G401.6 (cell line): ENCODE data around the gene KAT2B.
"Not testable (repeated sequence)": the region's sequence is repeated elsewhere in the genome, so short reads cannot be mapped to it uniquely, and the experiment has no call there.

Experiments used
- FAIRE-seq: peaks from 2 replicates; lab custom pipeline; 2012; peaks lifted over from hg19 to GRCh38; lab: Jason Lieb, UNC

Gene KAT2B

DNA sequence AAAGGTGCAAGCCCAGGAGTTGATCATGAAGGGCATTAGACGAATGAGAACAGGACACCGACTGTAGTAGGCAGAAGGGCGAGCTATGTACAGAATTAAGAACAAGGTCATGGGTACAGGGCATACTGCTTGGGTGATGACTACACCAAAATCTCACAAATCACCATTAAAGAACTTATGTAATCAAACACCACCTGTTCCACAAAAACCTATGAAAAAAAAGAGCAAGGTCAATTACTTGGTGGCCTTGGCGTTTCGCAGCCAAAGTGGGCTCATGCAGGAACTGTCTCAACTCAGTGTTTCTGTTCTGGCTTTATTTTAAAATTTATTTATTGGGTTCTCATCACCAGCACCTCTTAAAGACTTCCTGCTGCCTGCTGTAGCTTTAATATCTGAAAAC, 2.1 kb downstream of the KAT2B start:
- no peak for FAIRE-seq

DNA sequence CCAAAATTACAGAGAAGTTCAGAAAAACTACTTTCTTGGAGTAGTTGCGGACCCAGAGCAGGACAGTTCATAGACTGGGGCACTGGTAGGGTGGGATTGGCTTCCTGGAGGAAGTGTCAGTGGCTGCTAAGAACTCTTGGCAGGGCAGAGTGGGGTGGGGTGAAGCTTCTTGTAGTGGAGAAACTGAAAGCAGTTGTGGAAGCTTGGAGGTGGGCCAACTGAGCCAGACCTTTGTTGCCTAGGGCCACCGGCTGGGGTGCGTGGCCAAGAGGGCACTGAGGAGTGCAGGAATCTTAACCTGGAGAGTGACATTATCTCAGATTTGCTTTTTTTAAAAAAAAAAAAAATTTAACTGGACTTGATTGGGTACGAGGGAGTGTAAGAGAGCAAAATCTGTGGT, 3.1 kb downstream of the KAT2B start:
- no peak for FAIRE-seq

DNA sequence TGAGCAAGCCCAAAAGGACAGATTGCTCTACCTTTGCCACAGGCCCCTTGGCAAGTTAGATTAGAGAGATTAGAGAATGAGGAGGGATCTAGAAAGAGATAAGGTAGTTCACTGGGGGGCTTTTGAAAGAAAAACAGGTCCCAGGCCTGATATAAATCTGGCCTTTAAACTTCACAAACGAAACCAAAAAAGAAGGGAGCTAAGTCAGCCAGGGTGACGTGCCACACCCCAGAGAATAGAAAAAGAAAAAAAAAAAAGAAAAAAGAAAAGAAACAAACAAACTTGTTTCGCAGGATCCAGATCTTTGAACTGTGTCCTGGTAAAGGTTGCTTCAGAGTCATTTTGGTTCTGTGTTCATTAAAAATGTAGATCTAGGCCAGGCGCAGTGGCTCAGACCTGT, 3.6 kb downstream of the KAT2B start:
- FAIRE-seq, result no peak

DNA sequence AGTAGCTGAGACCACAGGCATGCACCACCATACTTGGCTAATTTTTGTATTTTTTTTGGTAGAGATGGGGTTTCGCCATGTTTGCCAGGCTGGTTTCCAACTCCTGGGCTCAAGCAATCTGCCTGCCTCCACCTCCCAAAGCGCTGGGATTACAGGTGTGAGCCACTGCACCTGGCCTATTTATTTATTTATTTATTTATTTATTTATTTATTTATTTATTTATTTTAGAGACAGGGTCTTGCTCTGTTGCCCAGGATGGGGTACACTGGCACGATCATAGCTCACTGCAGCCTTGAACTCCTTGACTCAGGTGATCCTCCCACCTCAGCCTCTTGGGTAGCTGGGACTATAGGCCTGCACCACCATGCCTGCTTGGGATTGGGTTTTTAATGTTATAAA, 4.9 kb downstream of the KAT2B start:
- not testable (repeated sequence) for FAIRE-seq

DNA sequence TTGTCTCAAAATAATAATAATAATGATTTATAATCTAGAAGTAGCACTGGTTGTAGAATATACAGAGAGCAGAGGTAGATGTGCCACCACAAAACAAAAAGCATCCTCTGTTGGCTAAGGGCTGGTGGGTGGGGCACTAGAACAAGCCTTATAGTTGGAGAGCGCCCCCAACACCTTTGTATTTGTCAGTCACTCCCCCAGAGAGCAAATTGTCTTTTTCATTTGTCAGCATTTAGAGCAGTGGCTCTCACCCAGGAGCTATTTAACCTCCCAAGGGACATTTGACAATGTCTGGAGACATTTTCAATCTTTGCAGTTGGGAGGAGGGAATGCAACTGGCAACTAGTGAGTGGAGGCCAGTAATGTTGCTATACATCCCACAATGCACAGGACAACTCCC, 6.3 kb downstream of the KAT2B start:
- FAIRE-seq, result no peak

DNA sequence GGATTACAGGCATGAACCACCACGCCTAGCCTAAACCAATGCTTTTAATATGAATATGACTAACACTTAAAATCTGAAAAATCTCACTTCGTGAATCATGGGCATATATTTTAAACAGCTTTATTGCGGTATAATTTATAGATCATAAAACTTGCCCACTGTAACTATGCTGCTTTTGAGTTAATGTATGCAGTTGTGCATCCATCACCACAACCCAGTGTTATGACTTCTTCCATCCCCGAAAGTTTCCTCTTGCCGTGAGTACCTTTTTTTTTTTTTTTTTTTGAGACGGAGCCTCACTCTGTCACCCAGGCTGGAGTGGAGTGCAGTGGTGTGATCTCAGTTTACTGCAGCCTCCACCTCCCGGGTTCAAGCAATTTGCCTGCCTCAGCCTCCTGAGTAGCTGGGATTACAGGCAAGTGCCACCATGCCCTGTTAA, 7.1 kb downstream of the KAT2B start:
- FAIRE-seq, result no peak

DNA sequence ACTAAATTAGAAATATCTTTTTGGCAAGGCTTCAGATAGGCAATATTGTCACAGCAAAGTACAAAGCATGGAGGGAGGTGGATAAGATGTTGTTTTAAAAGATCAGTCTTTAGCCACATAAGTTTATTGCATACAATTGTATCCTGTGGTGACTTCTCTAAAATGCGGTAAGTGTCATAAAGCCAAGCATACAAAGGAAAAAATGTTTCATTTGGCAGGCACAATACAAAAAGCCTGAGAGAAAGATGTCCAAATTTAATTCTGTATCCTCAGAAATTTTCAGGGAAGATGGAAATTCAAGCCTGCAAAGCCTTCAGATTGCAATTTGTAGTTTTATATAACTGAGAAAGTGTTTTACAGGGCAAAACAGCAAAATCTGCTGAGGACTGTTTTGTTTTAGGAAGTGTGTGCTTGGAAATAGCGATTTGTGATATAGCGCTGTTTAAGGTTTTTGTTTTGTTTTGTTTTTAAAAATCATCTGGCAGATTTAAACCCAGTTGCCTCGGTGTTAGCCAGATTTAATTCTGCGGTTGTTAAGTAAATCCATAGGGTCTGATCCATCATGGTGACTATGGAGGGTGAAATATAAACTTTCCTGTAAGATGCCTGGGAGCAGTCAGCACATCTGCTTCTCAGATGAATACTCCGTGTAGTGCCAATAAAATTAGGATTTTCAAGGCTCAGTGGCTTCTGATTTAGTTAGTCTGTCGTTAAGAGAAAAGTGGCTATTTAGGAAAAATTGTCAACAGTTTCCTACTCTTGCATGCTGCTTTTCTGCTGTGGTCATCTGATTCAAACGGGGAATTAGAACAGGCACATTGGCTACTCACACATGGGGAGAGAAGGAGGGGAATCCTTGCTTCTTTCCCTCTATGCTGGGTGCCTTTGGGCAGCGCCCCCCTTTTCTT, 8.0 kb downstream of the KAT2B start:
- no peak for FAIRE-seq

DNA sequence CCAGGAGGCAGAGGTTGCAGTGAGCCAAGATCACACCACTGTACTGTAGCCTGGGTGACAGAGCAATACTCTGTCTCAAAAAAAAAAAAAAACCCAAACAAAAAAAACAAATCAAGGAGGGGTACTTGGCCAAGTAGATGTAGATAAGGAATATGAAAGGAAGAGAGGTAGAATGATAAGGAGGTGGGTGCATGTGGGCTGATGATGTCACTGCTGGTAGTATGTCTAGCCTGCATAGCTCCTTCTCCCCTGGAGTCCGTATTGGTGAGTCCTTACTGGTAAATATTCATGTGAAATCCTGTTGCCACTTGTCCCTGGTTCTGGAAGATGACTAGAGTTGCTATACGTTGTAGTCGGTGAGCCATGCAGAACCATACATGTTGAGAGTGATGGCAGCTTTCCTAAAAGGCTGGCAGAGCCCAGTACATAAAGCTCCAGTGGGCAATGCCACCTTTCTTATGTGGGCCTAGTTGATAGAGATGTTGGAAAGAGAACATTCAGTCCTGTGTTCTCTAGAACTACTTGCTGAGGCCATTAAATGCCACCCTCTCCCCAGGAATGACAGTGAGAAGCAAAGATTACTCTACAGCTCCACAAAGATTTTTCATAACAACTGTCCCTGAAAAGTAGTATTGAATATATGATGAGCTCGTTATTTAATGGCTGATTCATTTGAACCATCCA, 11.0 kb downstream of the KAT2B start:
- FAIRE-seq, result no peak

DNA sequence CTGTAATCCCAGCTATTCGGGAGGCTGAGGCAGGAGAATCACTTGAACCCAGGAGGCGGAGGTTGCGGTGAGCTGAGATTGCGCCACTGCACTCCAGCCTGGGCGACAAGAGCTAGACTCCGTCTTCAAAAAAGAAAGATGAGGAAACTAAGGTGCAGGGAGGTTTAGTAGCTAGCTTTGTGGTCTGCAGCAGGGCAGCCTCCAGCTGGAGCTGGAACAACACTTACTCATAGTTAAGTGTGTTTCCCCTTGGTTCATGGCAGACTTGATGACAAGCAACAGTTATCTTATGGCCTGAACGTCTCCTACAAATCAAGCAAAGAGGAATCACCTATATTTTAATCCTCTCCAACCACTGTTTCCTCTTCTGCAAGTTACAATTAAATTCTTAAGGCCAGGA, 12.6 kb downstream of the KAT2B start:
- no peak for FAIRE-seq

DNA sequence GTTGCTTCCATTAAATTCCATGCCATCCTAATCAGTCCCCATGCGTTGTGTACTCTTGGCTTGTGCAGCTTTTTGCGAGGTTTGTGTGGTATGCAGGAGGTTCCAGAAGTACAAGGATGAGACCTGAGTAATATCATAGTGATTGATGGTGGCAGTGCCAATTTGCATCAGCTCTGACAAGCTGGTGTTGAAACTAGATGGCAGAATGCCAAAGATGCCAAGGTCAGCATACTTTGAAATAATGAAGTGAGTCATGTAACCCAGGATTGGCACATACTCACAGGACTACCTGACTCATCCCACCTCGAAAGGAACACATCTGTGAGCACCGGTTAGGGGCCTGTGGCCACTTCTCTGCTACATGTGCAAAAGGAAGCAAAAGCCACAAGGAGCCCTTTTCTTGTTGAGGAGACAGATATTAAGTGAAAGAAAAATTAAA, 14.3 kb downstream of the KAT2B start:
- FAIRE-seq, result no peak

DNA sequence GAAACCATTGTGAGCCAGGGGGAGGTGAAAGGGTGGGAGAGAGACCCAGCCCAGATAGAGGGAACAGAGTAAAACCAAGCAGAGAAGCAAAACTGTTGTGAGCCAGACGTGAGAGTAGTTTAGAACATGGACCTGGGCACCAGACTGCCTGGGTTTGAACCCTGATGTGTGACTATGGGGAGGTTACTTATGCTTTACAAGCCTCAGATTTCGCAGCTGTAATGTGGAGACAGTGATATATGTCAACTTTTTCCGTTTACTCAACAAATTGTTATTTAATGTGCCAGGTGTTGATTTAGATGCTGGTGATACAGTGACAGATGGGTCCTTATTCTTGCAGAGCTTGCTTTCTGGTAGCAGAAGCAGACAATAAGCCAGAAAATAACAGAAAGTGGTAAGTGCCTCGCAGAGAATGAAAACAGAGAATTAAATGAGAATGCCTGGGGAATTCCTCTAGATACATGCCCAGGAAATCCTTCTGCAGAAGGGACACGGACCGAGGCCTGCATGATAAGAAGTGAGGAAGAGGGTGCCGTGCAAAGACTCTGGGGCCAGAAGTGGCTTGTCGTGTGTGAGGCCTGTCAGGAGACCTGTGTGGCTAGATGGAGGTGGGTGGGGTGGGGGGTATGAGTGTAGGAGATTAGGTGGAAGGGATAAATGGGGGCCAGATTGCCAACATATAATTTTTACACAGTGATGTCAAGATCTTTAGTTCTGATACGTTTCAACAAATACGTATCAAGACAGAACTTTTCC, 15.0 kb downstream of the KAT2B start:
- no peak for FAIRE-seq

DNA sequence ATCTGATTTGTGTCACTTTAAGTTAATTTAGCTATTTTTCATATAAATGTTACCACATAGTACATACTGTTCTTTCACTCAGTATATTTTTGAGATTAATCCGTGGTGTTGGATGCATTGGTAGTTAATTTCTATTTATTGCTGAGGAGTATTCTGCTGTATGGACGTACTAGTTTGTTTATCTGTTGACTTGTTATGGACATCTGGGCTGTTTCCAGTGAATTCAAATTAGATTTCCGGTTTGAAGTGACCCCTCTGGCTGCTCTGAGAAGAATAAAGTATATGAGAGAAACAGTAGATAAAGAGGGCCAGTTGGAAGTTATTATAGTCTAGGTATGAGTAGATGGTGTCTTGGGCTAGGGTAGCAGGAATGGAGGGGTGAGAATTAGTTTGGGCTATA, 15.6 kb downstream of the KAT2B start:
- no peak for FAIRE-seq

DNA sequence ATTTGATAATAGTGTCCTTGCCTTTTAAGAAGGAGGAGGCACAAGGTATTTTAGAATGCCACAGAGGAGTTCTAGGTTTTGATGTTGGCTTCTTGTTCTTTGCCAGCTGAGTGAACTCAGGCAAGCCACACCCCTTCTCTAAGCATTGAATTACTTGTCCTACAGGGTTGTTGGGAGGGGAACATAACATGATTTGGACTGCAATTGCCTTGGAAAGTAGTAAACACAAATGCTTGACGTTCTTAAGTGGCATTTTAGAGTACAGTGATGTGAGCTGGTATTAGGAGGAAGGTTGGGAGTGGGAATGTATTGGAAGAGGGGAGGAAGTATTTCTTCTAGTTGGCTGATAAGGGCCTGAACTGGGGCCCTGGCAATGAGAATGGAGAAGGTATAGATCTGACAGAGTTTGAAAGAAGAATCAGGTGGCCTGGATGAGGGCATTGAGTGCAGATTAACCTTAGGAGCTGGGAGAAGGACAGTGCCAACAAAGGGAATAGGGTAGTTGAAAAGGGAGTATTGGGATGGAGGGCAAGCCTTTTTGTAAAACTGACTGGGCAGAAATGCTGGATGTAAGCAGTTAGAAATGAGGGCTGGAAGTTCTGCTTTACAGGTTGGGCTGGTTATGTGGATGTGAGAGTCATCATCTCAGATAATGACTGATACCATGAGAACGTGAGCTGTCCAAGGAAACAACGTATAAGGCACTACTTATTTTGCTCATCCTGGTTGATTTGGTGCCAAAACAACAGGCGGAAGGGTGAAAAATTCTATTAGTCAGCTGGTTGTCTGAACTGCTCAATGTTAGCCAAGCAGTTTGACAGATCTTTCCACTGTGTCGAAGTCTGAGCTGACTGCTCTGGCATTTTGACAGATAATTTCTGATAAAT, 16.7 kb downstream of the KAT2B start:
- no peak for FAIRE-seq

DNA sequence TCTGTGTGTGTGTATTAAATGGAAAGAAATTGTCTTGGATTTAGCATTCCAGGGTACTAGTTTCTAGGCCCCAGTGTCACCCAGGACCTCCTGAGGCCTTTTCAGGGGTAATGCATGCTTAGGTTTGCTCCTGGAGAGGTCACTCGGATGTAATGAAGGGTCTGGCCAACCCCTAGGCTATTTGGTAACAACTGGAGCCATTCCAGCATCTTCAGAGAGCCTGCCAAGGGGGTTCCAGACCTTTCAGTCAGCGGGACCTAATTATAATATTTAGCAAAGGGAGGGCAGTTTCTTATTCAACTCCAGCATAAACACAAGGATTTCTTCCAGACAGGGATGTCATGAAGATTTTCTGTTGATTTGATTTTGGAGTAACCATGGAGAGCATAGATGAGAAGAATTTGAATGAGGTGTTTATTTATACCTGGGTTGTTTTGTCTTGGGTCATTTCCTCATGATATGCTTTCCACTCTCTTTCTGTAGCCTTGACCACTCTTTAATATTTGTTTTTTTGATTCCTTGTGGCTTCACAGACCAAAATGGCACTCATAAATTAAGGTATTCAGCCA, 17.4 kb downstream of the KAT2B start:
- FAIRE-seq, result no peak

DNA sequence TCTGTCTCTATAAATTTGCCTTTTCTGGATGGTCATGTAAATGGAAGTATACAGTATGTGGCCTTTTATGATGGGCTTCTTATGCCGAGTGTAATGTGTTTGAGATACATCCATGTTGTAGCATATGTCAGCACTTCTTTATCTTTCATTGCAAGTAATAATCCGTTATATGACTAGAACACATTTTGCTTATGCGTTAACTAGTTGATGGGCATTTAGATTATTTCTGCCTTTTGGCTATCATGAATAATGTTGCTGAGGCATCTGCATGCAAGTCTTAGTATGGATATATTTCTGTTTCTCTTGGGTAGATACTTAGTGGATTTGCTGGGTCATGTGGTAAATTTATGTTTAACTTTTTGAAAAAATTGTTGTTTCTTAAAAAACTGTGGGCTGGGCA, 19.7 kb downstream of the KAT2B start:
- no peak for FAIRE-seq

DNA sequence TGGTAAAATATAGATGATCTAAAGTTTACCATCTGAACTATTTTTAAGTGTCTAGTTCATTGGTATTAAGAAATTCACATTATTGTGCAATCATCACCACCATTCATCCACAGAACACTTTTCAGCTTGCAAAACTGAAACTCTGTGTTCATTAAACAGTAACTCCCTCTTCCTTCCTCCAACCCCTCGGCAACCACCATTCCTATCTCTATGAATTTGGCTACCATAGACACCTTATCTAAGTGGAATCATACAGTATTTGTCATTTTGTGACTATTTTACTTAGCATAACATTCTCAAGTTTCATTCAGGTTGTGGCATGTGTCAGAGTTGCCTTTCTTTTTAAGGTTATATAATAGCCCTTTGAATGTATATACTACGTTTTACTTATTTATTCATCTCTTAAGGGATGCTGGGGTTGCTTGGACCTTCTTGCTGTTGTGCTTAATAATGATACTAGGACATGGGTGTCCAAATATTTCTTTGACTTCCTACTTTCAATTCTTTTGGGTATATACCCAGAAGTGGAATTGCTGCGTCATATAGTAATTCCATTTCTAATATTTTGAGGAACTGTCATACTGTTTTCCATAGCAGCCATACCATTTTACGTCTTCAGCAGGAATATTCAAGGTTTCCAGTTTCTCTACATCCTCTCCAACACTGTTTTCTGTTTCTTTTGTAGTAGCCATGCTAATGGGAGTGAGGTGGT, 20.9 kb downstream of the KAT2B start:
- no peak for FAIRE-seq

DNA sequence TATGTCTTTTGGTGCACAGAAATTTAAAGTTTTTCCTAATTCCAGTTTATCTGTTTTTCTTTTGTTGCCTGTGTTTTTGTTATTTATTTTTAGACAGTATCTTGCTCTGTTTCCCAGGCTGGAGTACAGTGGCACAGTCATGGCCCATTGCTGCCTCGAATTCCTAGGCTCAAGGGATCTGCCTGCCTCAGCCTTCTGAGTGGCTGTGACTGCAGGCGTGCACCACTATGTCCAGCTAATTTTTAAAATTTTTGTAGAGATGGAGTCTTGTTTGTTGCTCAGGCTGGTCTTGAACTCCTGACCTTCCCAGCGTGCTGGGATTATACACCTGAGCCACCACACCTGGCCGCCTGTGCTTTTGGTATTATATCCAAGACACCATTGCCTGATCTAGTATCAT, 22.8 kb downstream of the KAT2B start:
- FAIRE-seq, result no peak

DNA sequence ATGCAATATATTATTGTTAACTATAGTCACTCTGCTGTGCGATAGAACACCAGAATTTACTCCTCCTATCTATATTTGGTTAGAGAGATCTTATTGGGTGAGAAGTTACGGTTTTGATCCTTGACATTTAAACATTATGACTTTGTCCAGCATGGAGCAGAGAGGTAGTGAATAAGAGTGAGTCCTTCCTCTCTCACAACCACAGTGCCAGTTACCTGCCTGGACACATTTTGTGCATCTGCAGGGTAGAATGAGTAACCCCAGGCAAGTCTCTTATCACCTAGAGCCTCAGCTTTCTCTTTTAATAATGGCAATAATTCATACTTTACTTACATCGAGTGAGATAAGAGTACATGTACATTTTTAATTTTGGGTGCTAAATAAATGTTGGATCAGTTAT, 24.1 kb downstream of the KAT2B start:
- no peak for FAIRE-seq

DNA sequence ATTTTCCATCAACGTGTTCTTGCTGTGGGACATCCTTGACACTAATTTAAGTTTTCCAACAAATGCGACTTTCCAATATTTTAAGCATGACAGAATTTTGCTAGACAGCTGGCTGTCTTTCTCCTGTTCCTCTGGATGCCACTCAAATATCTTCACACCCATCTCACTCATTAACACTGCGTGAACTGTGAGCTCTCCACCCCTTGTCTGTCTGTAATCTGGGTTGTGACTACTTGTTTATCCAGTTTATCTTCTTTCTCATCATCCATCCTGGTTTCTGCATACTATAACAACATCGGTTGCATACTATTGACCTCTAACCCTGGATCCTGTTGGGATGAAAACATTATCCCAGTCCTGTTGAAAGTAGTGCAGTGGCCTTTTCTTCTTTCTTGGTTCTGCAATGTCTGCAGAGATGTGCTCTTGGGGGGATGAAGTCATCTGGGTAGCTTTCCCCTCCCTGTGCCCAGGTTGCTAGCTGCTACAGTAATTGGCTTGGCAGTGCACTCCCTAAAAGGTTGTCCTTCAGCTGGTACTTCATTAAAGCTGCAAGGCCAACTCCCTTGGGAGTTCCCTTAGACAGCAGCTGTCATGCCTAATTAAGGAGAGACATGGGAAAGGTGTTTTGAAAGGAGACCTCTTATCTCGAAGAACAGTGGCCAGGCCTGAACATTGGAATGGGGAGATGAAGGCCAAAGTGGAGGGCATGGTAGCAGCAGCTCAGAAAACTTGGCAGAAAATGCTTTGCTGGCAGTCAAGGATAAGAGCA, 24.7 kb downstream of the KAT2B start:
- no peak for FAIRE-seq

DNA sequence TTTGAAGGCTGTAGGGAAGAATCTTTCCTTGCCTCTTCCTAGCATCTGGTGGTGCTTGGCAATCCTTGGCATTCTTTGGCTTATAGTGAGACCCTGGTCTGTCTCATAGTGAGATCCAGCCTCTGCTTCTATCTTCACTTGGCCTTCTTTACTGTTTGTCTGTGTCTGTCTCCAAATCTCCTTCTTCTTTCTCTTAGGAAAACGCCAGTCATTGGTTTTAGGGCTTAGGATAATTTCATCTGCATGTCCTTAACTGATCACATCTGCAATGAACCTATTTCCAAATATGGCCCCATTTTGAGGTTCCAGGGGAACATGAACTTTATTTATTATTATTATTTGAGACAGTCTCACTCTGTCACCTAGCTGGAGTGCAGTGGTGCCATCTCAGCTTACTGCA, 25.8 kb downstream of the KAT2B start:
- no peak for FAIRE-seq
